Neural cell (in vitro differentiated cells): ENCODE data around the gene RCAN1. TPM values are rescaled to one million over a fixed set of nuclear protein-coding genes. Genes with fewer than 3 reads are reported as not detected.

Experiments used
- H2AFZ ChIP-seq: fragments of 200-600, 300-800 bp; sonication (generic), shearing (Covaris generic); 2 replicates; pipeline ENCODE4 v1.6.0; 2014; ENCODE audit warnings: low read depth, mild to moderate bottlenecking, antibody characterized with exemption, low read length, moderate library complexity
- H3F3A ChIP-seq: fragments of 200-600 bp; shearing (Covaris generic); 2 replicates; pipeline ENCODE4 v1.6.1; 2016; ENCODE audit warnings: mild to moderate bottlenecking, moderate library complexity, mixed read lengths, antibody characterized with exemption, low read length; ENCODE audit not compliant: insufficient read depth, poor library complexity, severe bottlenecking
- H3K27ac ChIP-seq: fragments of 200-600, 300-800 bp; sonication (generic), shearing (Covaris generic); 2 replicates; pipeline ENCODE4 v1.5.1; 2014; ENCODE audit warnings: mild to moderate bottlenecking, low read length, moderate library complexity
- H3K27me3 ChIP-seq: fragments of 300-800, 200-600 bp; sonication (generic), shearing (Covaris generic); 2 replicates; pipeline ENCODE4 v1.6.0; 2014; ENCODE audit warnings: mild to moderate bottlenecking, low read depth, low read length, moderate library complexity; ENCODE audit not compliant: insufficient read depth
- H3K36me3 ChIP-seq: fragments of 300-800, 200-600 bp; sonication (generic), shearing (Covaris generic); 2 replicates; pipeline ENCODE4 v1.5.1; 2014; ENCODE audit warnings: mild to moderate bottlenecking, antibody characterized with exemption, low read length, moderate library complexity; ENCODE audit not compliant: insufficient read depth
- H3K4me2 ChIP-seq: fragments of 300-800, 200-600 bp; sonication (generic), shearing (Covaris generic); 2 replicates; pipeline ENCODE4 v1.6.0; 2014; ENCODE audit warnings: mild to moderate bottlenecking, low read length
- H3K4me3 ChIP-seq: fragments of 300-800, 200-600 bp; sonication (generic), shearing (Covaris generic); 2 replicates; pipeline ENCODE4 v1.5.1; 2014; ENCODE audit warnings: mild to moderate bottlenecking, low read length, moderate library complexity
- H3K79me2 ChIP-seq: fragments of 200-600 bp; shearing (Covaris generic); replicated peaks from 2 replicates; pipeline ENCODE4 v1.6.0; 2014; ENCODE audit warnings: mild to moderate bottlenecking, low read length, moderate library complexity; ENCODE audit not compliant: insufficient read depth
- H3K9ac ChIP-seq: fragments of 300-800, 200-600 bp; sonication (generic), shearing (Covaris generic); 2 replicates; pipeline ENCODE4 v1.6.1; 2016; ENCODE audit warnings: mild to moderate bottlenecking, low read length, mixed read lengths
- H3K9me2 ChIP-seq: fragments of 200-600 bp; shearing (Covaris generic); 2 replicates; pipeline ENCODE4 v1.6.1; 2016; ENCODE audit warnings: mild to moderate bottlenecking, low read length, mixed read lengths; ENCODE audit not compliant: insufficient read depth
- H3K9me3 ChIP-seq: fragments of 200-600, 300-800 bp; sonication (generic), shearing (Covaris generic); 2 replicates; pipeline ENCODE4 v1.6.1; 2016; ENCODE audit warnings: mild to moderate bottlenecking, mixed run types, low read length, moderate library complexity, mixed read lengths
- H4K20me1 ChIP-seq: fragments of 200-600 bp; shearing (Covaris generic); 2 replicates; pipeline ENCODE4 v1.6.1; 2016; ENCODE audit warnings: mild to moderate bottlenecking, mixed run types; ENCODE audit not compliant: insufficient read depth
- EP300 ChIP-seq: fragments of 450-650 bp; conservative IDR thresholded peaks from 2 replicates; pipeline ENCODE4 v1.6.1; 2014; ENCODE audit warnings: antibody characterized with exemption, mild to moderate bottlenecking, moderate library complexity; ENCODE audit not compliant: poor library complexity, severe bottlenecking
- EZH2 ChIP-seq: fragments of 200-600, 300-800 bp; shearing (Covaris generic), sonication (generic); IDR thresholded peaks from 2 replicates; pipeline ENCODE4 v1.6.1; 2014; ENCODE audit warnings: antibody characterized with exemption, low read length, borderline replicate concordance, mild to moderate bottlenecking; ENCODE audit not compliant: insufficient read depth, poor library complexity, severe bottlenecking
- MXI1 ChIP-seq: fragments of 450-650 bp; conservative IDR thresholded peaks from 2 replicates; pipeline ENCODE4 v1.6.1; 2014; ENCODE audit warnings: antibody characterized with exemption, mild to moderate bottlenecking; ENCODE audit not compliant: poor library complexity, severe bottlenecking
- POLR2AphosphoS5 ChIP-seq: IDR thresholded peaks from 2 replicates; pipeline ENCODE4 v1.6.1; 2012
- RAD21 ChIP-seq: fragments of 450-650 bp; conservative IDR thresholded peaks from 2 replicates; pipeline ENCODE4 v1.6.1; 2014; ENCODE audit warnings: antibody characterized with exemption, mild to moderate bottlenecking, moderate library complexity
- TAF1 ChIP-seq: IDR thresholded peaks from 2 replicates; pipeline ENCODE4 v1.6.1; 2012; ENCODE audit warnings: low read depth
- polyA plus RNA-seq: library from polyadenylated mRNA; depleted of rRNA; stranded (reverse); fragments of >200 nt; gene quantifications from 2 replicates; pipeline ENCODE4 v1.2.3, GENCODE V29; 2014
- TF ChIP-seq, protein P1 (sequence below): IDR thresholded peaks from 2 replicates; pipeline ENCODE4 v1.6.1; 2012; ENCODE audit warnings: borderline replicate concordance
- TF ChIP-seq, protein P2 (sequence below): fragments of 450-650 bp; IDR thresholded peaks from 2 replicates; pipeline ENCODE4 v1.5.1; 2014; ENCODE audit warnings: antibody characterized with exemption, mild to moderate bottlenecking, moderate library complexity; ENCODE audit not compliant: poor library complexity, severe bottlenecking

Gene RCAN1
- polyA plus RNA-seq, 1 donor from 2014 or later = 46.0 TPM

DNA sequence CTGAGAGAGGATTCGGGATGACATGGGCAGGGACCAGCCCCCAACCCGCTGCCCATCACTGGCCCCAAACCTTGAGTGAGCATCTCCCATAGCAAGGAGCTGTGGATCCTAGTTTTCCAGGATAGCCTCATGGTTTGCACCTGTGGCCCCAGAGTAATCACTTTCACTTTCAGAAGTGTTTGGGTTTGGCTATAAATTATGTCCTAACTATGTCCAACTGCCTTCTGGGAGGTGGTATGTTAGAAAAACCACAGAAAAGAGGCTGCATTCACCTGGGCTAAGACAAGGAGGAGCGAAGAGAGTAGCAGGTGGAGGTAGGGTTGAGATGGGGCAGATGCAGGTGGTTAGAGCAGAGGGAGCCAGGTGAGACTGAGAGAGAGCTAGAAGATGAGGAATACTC is 34.5 kb upstream of the RCAN1 start:
- no peaks in the 10 kb centered on the region for H4K20me1 ChIP-seq
- no peak overlapping the region for H3K9ac ChIP-seq
- no peaks in the 10 kb centered on the region for H3F3A ChIP-seq
- H3K9me2 ChIP-seq = no peaks in the 10 kb centered on the region
- no peak overlapping the region for H3K4me3 ChIP-seq
- H3K79me2 ChIP-seq = no peaks in the 10 kb centered on the region
- no peaks in the 10 kb centered on the region for H3K36me3 ChIP-seq
- no peaks in the 10 kb centered on the region for H3K27me3 ChIP-seq
- H2AFZ ChIP-seq = no peak overlapping the region
- no peak overlapping the region for H3K4me2 ChIP-seq
- H3K9me3 ChIP-seq = peaks cover 9% of the 10 kb centered on the region
- H3K27ac ChIP-seq = no peak overlapping the region
- TF ChIP-seq, protein P1, sequence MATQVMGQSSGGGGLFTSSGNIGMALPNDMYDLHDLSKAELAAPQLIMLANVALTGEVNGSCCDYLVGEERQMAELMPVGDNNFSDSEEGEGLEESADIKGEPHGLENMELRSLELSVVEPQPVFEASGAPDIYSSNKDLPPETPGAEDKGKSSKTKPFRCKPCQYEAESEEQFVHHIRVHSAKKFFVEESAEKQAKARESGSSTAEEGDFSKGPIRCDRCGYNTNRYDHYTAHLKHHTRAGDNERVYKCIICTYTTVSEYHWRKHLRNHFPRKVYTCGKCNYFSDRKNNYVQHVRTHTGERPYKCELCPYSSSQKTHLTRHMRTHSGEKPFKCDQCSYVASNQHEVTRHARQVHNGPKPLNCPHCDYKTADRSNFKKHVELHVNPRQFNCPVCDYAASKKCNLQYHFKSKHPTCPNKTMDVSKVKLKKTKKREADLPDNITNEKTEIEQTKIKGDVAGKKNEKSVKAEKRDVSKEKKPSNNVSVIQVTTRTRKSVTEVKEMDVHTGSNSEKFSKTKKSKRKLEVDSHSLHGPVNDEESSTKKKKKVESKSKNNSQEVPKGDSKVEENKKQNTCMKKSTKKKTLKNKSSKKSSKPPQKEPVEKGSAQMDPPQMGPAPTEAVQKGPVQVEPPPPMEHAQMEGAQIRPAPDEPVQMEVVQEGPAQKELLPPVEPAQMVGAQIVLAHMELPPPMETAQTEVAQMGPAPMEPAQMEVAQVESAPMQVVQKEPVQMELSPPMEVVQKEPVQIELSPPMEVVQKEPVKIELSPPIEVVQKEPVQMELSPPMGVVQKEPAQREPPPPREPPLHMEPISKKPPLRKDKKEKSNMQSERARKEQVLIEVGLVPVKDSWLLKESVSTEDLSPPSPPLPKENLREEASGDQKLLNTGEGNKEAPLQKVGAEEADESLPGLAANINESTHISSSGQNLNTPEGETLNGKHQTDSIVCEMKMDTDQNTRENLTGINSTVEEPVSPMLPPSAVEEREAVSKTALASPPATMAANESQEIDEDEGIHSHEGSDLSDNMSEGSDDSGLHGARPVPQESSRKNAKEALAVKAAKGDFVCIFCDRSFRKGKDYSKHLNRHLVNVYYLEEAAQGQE = no peak
- no peak for TF ChIP-seq EP300
- TF ChIP-seq, protein P2, sequence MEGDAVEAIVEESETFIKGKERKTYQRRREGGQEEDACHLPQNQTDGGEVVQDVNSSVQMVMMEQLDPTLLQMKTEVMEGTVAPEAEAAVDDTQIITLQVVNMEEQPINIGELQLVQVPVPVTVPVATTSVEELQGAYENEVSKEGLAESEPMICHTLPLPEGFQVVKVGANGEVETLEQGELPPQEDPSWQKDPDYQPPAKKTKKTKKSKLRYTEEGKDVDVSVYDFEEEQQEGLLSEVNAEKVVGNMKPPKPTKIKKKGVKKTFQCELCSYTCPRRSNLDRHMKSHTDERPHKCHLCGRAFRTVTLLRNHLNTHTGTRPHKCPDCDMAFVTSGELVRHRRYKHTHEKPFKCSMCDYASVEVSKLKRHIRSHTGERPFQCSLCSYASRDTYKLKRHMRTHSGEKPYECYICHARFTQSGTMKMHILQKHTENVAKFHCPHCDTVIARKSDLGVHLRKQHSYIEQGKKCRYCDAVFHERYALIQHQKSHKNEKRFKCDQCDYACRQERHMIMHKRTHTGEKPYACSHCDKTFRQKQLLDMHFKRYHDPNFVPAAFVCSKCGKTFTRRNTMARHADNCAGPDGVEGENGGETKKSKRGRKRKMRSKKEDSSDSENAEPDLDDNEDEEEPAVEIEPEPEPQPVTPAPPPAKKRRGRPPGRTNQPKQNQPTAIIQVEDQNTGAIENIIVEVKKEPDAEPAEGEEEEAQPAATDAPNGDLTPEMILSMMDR = no peak
- TF ChIP-seq POLR2AphosphoS5 = no peak
- TF ChIP-seq MXI1 = no peak

DNA sequence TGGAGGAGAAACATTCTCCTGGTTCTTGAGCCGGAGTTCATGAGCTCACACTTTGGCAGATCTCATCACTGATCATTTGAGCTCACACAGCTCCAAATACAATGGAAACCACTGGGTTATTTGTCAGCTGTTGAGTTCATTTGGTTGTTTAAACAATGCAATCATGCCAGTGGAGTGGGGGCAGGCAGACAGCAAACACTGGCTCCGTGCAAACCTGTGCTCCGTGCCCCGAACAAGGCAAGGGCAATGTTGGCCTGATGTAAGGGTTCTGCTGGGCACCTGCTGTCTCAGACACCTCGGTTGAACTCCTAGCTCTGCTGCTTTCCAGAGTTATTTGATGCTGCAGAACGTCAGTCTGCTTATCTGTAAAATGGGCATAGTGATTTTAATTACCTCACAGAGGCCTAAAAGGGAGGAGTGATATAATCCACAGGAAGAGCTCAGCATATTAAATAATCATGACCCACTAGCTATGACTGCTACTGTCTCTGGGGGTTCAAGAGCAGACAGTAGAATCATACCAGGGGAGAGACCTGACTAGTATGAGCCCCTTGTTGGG is 33.9 kb upstream of the RCAN1 start:
- H3K27me3 ChIP-seq = no peaks in the 10 kb centered on the region
- H3K4me3 ChIP-seq = no peak overlapping the region
- H4K20me1 ChIP-seq = no peaks in the 10 kb centered on the region
- no peak overlapping the region for H3K27ac ChIP-seq
- H3K4me2 ChIP-seq = no peak overlapping the region
- no peaks in the 10 kb centered on the region for H3K36me3 ChIP-seq
- H3F3A ChIP-seq = no peaks in the 10 kb centered on the region
- H3K9ac ChIP-seq = no peak overlapping the region
- peaks cover 9% of the 10 kb centered on the region for H3K9me3 ChIP-seq
- no peaks in the 10 kb centered on the region for H3K79me2 ChIP-seq
- TF ChIP-seq RAD21 (no peak), EZH2 (no peak), POLR2AphosphoS5 (no peak), TAF1 (no peak), MXI1 (no peak), EP300 (no peak)
- TF ChIP-seq, protein P1 = no peak
- TF ChIP-seq, protein P2 = no peak
- no peak overlapping the region for H2AFZ ChIP-seq
- H3K9me2 ChIP-seq = no peaks in the 10 kb centered on the region
